Skin of body (tissue), 1 donor: ENCODE data around the gene REP15. TPM values are rescaled to one million over a fixed set of nuclear protein-coding genes. Genes with fewer than 3 reads are reported as not detected.

ENCODE experiments used
- total RNA-seq: library from RNA; depleted of rRNA; stranded (reverse); fragments of >200 nt; gene quantifications from one replicate; pipeline ENCODE4 v1.2.3, GENCODE V29; 2014

The REP15 gene
- total RNA-seq, 1 donor from 2014 or later, result 0.79 TPM

Other genes with a start within 250 kb of the REP15 start
- gene SMCO2, start 249.7 kb upstream of the REP15 start, total RNA-seq, result not detected
- gene PPFIBP1, start 172.2 kb upstream of the REP15 start, total RNA-seq, result 99.6 TPM
- gene MRPS35, start 14.4 kb downstream of the REP15 start, total RNA-seq, result 41.3 TPM
- 22.8 TPM for gene KLHL42, start 83.8 kb downstream of the REP15 start, total RNA-seq
- not detected for gene MANSC4, start 83.8 kb downstream of the REP15 start, total RNA-seq